Fibroblast of skin of right biceps (primary cell): Measurements from ENCODE around the gene MSX1.

Source experiments
- DNase-seq: peaks from one replicate; pipeline ENCODE4 v3.0.0-alpha.2; 2013

The MSX1 gene

DNA sequence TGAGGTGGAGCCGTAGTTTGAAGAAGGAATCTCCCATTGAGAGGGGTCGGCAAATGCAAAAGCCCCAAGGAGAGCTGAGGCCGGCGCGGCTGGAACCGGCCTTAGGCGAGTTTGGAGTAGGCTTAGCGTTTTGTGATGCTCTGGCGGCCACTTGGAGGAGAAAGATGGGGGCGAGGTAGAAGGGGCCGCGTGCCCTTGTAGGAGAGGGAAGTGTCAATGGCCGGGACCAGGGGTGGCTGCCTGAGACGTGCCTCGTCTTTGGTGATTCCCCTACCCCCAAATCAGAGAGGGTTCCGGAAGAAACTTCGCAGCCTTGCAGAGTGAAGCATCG, 11.7 kb downstream of the MSX1 start:
- DNase-seq: no peak

GRCh38 chr4:4871573-4872313, 12.3 kb downstream of the MSX1 start:
- DNase-seq: no peak

DNA sequence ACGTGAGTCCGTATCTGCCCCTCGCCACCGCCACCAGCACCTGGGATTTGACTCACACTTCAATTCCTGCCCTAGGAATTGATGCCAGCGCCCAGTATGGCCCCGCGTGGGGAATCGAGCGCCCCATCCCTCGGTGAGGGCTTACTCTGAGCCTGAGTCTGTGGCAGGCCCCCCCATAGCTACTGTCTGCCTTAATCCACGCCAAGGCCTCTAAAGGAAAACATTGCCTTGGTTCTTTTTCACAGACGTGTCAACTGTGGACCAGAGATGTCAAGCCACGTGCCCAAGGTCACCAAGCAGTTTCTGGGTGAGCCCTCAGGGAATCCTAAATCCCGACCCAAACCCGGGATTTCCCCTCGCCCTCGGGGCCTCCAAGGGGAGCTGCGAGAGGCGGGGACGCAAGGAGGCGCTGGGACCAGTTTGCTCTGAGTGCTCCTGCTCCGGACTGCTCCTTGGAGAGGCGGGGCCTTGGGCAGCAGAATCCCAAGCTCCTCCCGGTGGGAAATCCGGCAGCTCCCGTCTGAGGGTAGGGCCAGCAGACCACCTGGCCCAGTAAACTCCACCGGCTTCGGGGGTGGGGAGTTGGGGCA, 12.9 kb downstream of the MSX1 start:
- no peak for DNase-seq

- no peak for DNase-seq
These were observed 13.7 kb downstream of the MSX1 start for GRCh38 chr4:4873203-4873602.

GRCh38 chr4:4874254-4874653, 14.8 kb downstream of the MSX1 start:
- no peak for DNase-seq

- no peak for DNase-seq
These were observed 15.7 kb downstream of the MSX1 start for GRCh38 chr4:4875147-4875546.

DNA sequence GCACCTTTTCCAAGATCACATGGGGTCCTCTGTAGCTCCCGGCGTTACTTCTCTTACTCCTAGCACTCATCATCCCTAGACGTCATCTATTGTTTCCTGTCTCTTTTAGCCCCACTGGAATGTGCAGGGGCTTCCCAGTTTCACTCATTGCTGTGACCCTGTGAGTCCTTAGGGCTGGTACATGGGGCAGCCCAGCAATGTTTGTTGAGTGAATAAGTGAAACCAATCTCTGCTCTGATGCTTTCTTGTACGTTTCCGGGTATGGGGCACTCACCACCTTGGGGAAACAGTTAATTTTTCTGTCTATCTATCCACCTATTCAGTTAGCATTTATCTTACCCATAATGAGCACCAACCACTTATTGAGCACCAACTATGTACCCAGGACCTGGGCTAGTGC, 16.1 kb downstream of the MSX1 start:
- DNase-seq: no peak

GRCh38 chr4:4876945-4877661, 17.6 kb downstream of the MSX1 start:
- DNase-seq: no peak

DNA sequence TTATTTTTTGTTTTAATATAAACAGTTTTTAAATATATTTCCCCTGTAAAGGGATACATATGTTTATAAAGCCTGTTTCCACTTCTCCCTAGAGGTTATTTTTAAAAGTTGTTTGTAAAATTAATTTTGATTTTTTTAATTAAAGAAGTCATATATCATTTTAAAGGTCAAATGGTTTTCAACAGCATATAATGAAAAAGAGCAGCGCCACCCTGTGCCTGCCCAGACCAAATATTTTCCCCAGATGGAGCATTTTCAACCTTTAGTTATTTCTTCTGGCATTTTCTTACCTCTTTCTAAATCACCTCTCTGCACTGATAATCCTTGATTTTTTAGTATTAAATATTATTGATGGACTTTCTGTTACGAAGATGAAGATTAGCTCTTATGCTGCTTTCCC, 21.0 kb downstream of the MSX1 start:
- no peak for DNase-seq

DNA sequence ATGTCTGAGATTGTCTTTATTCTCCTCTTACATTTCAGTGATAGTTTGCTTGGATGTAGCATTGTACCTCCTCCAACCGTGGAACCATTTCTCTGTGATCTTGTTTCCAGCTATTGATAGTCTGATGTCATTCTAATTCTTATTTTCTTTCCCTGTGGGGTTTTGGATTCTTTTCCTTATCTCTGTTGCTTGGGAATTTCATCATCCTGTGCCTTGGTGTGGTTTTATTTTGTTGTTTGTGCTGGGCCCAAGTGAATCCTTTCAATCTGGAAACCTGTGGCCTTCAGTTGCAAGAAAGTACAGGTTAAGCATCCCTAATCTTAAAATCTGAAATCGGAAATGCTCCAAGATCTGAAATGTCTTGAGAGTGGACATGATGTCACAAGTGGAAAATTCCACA, 22.0 kb downstream of the MSX1 start:
- DNase-seq: no peak

DNA sequence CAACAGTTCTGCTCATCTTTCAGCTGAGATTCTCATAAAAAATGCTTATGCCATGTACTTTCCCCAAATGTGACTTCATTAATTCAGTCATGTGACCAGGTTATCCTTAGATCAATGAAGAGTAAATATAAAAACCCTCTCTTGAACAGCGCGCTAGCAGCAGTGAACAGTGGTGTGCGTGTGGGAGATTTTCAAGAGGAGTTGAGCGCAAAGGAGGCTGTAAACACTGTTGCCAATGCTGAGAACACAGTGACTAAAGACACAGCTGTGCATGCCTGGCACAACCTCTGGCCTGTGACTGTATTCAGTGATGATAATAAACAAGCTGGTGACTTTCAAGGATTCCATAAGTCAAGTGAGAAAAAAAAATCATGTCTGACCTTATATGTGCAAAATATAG, 25.1 kb downstream of the MSX1 start:
- no peak for DNase-seq

DNA sequence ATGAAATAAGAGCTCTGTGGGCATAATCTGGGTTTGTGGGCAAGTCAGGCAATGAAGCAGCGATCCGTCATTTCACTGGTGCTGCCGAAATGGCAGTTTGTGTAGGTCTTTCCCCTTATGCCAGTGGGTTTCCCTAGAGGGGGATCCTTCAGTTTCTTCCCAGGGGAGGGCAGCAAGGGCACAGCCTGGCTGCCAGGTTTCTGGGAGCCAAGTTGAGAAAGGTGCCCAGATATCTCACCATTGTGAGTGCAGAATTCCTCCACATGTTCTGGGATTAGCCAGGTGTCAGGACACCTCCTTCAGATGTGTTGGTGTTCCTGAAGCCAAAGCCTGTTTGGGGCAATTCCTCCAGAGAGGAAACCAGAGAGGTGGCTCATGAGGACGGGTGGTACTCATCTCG, 28.0 kb downstream of the MSX1 start:
- no peak for DNase-seq

DNA sequence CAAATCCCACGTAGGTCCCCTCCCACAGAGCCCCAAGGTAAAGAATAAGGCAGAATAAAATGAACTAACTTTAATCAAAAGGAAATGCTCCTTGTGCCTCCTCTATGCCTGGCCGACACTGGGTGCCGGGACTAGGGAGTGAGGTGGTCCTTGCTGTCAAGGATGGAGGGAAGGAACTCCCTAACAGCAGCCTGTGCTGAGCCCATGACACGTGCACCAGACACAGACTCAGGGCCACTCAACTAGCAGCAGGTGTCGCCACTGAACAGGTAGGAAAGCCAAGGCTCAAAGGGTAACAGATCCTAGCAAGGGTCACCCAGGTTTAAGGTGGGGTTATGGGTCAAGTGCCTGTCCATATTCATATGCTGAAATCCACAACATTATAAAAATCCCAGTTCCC, 29.2 kb downstream of the MSX1 start:
- no peak for DNase-seq

DNA sequence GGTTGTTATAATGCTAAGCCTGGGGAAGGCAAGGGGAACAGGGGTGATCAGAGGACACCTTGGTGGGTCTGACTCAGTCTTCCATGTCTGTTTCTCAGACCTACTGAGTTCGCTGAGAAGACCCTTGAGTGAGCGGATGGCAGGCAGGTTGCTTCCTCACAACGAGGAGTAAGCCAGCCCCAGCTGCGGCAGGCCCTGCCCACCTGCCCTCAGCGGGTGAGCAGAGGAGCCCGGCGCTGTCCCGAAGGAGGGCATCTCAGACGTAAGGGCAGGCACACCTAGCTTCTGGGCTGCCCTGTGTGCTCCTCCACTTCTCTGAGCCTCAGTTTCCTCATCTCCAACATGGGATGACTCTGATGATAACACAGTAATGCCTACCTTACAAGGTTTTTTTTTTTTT, 30.3 kb downstream of the MSX1 start:
- no peak for DNase-seq

DNA sequence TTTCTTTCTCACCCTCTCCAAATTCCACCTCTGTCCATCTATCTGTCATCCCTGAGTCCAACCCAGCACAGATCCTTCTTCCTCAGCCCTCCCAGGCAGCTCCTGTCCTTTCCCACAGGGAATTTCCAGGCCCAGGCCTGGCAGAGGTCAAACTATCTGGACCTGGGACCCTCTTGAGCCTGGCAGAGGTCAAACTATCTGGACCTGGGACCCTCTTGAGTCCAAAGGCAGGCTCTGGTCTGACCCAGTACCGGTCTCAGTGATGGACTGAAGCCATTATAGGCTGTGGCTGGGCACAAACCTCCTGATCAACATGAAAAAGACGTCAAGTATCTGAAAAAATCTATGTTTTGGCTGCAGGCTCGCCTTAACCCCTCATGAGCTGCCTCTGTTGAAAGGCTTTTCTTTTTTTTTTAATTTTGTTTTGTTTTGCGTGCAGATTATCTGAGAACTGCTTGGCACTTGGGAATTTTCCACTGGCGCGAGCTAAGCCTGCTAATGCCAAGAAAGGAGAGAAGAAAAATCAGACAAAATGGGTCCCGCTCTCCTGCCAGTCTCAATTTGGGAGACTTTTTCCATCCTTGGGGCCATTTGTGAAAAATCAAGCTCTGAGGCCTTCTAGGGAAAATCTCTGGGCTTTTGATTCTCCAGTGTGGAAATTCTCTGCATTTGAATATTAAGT, 31.2 kb downstream of the MSX1 start:
- DNase-seq: no peak

- no peak for DNase-seq
These were observed 34.3 kb downstream of the MSX1 start for GRCh38 chr4:4893721-4894120.

- DNase-seq: no peak
These were observed 39.9 kb downstream of the MSX1 start for GRCh38 chr4:4899202-4899925.

DNA sequence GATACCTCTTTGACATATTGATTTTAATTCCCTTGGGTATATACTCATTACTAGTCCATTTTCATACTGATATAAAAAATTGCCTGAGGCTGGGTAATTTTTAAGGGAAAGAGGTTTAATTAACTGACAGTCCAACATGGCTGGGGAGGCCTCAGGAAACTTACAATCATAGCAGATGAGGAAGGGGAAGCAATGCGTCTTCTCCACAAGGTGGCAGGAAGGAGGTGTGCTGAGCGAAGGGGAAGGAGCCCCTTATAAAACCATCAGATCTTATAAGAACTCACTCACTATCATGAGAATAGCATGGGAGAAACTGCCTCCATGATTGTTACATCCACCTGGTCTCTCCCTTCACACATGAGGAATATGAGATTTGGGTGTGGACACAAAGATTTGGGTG, 42.4 kb downstream of the MSX1 start:
- no peak for DNase-seq

DNA sequence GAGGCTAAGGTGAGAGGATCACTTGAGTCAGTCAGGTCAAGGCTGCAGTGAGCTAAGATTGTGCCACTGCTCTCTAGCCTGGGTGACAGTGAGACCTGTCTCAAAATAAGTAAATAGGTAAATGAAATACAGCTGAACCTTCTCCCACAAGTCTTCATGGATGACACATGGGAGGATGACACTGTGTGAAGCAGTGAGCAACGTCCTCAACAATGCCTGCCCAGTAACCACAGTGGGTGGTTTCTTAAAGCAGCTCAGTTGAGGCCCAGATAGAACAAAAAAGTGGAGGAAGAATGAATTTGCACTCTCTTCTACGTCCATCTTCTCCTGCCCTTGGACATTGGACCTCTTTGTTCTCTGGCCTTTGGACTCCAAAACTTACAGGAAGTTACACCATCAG, 52.7 kb downstream of the MSX1 start:
- no peak for DNase-seq

- no peak for DNase-seq
These were observed 53.7 kb downstream of the MSX1 start for GRCh38 chr4:4913147-4913561.
